HG03135 (cell line): ENCODE results near the gene UBQLNL.

ENCODE experiments used
- ATAC-seq: cut with Tn5 transposase; IDR thresholded peaks from one replicate; pipeline ENCODE4 v1.9.1; 2021; ENCODE audit warnings: mild to moderate bottlenecking, moderate library complexity; ENCODE audit not compliant: unreplicated experiment

UBQLNL gene, protein sequence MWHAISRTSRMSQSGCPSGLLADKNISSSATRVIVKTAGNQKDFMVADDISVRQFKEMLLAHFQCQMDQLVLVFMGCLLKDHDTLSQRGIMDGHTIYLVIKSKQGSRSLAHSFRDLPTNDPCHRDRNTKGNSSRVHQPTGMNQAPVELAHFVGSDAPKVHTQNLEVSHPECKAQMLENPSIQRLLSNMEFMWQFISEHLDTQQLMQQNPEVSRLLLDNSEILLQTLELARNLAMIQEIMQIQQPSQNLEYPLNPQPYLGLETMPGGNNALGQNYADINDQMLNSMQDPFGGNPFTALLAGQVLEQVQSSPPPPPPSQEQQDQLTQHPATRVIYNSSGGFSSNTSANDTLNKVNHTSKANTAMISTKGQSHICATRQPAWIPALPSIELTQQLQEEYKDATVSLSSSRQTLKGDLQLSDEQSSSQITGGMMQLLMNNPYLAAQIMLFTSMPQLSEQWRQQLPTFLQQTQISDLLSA

DNA sequence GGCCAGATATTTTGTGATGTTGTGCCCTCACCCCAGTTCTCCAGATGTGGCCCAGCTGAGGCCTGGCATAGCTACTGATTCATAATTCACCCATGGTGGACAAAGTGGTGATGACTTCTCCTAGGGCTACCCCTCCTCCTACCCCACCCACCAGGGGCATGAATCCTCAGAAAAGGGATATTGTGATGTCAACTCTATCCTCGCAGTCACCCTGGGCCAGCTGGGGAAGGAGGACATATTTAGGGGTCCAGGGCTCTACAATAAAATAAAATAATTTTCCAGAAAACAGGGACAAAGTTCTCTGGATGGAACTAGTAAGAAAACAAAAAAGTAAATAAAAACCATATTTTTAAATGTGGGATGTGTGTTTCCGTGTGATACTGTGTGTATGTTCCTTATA, at the start of gene UBQLNL:
TSS of gene UBQLNL (minus strand) at position 101 of the 400 bp plus-strand sequence. CDS start 258 bp downstream, outside the sequence.
- no peak for ATAC-seq

DNA sequence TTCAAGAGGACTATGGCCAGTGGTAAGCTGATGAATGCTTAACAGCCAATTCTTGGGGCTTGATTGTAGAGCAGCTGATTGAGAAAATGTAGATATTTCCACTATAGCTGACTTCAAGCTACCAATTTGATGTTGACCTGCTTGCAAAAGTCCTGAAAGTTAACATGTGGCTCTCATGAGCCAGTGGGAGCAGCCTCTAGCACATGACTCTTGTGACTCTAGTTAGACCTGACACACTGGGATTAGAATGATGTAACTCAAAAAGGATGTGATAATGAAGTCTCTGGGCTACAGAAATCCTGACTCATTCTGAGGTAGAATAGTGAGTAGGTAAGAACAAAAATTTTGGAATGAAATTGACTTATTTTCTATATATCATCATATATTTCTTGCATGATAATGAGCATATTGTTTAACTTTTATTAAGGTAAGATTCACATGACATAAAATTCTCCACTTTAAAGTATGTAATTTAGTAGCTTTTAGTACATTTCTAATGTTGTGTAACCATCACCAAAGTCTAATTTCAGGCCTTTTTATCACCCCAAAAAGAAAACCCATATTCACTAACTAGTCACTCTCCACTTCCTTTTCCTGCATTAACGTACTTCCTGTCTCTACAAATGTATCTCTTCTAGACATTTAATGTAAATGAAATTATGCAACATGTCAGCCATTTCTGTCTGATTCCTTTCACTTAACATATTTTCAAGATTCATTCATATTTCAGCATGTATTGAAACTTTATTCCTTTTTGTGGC, 47.9 kb upstream of the UBQLNL start:
- ATAC-seq: no peak

DNA sequence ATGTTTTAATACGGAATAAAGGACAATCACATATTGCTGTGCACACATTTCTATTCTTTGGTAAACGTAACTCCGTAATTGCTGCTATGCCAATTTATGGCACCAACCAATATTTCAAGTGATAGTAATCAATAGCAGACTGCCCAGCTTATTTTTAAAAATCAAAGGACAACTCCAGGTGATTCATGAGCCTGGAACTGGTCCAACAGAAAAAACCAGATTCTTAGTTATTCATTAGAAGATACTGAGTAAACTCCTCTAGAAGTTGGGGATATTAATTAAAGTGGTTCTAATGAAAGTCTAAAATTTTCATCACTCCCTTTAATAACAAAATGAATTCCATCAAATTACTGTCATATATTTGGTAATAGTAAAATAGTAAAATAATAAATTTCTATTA, 41.3 kb upstream of the UBQLNL start:
- ATAC-seq: no peak

DNA sequence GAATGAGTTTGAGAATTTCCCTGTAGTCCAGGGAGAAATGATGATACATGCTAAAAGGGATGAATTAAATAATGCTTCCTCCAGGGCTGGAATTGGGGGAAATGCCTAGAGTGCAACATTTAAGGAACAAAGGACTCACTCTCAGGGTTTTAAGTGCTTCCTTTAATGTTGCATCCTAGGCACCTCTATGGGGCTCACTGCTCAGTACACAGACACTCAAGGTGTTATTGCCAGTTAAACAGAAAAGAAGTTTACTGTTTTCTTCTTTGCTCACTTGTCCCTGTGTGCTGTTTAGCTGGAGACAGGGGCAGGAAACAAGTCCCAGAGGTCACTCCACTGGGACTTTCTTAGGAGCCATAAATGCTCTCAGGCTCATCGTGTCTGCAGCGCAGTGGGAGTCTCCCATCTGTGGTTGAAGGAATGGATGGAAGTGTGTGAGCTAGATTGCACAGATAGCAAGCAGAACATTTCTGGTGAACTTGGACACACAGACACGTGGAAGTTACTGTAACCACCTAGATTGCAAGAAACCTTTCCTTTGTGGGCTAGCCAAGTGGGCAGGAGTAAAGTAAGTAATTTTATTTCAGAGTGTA, 40.2 kb upstream of the UBQLNL start:
- ATAC-seq: no peak

DNA sequence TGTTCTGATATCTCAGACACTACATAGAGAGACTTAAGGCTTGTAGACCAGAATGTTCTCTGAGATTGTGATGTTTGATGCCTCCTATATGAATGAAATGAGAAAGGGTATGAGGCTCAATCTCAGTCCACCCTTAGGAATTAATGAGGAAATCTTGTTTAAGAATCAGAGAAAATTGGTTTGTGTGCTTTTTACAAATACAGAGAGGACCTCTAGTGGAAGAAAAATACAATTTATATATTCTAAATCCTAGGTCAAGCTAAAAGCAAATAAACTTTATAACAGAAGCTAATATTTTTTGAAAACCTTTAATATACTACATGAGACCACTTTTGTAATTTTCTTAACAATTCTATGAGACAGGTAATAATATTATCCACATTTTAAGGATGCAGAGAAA, 36.8 kb upstream of the UBQLNL start:
- no peak for ATAC-seq

DNA sequence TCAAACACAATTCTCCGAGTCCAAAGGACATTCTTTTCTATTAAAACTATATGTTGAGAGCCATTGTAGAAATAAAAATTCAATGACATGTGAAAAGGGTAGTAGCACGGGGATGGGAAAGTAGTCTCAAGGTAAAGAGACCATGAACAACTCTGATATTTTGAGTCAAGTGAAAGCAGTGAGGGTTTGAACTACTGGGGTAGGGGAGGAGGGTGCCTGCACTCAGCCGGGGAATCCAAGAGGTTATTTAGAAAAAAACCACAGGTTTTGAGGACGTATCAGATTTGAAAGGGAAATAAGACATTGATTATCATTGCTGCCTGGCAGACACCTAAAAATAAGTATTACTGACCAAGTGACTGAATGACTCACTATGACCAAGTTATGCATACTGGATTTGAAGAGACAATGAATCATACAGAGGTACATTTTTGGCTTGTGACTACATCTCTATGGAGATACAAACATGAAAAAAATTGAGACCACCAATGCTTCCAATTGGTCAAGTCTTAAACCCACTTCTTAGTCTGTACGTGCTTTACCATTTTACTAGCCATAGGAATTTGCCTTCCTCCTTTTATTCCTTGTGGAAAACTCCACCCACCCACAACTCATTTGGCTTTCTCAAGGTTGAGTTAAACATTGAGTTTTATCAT, 34.1 kb upstream of the UBQLNL start:
- peak; percentile 57 for ATAC-seq

DNA sequence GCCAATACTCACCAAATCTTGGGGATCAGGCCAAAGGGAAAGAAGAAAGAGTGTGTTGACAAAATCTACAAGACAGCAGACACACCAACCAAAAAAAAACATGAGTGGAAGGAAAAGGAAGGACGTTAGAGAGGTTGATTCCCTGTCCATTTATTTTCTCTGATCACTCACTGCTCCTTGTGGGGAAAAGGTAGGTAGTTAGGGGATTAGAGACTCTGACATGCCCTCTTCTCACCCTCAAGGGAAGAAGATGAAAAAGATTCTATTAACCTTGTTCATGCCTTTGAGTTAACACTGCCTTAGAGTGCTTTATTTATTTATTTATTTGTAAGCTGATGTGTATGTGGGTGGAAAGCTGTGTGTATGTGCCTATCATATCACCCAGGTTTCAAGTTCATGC, 31.9 kb upstream of the UBQLNL start, which contains the start of gene OR52H1:
TSS of gene OR52H1 (minus strand) at position 101 of the 400 bp plus-strand sequence. CDS start 3,035 bp downstream, outside the sequence.
- ATAC-seq: no peak

DNA sequence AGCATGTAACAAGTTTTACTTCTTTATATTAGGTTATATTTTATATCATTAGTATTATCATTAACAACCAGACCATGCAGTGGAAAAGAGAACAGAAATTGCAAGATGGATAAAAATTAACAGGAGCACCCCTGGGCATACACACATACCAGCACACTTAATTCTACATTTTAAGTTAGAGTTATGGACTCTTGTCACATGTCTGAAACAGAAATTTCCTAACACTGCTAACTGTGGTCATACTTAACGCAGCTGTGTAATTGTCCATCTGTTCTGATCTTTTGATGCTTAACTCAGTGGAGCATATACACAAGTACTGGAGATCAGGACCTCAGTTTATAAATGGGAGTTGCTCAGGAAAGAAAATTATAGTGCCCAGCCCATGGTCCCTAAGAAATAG, 31.5 kb upstream of the UBQLNL start:
- ATAC-seq: peak; percentile 63

DNA sequence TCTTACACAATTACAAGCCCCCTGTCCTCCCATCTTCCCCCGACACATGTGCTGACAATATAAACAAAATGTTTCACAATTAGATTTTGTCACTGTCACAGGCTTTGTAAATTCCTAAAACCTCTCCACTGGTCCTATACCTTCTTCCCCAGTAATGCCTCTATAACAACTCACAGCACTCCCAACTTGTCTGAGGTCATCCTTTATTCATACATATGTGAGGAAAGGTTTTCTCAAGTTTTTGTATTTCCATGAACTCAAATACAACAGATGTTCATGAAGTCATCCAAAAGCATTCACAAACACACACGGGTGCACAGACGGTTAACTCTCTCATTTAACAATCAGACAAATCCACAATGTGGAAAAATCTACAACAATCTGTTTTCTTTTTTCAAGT, 30.0 kb upstream of the UBQLNL start:
- ATAC-seq: no peak

DNA sequence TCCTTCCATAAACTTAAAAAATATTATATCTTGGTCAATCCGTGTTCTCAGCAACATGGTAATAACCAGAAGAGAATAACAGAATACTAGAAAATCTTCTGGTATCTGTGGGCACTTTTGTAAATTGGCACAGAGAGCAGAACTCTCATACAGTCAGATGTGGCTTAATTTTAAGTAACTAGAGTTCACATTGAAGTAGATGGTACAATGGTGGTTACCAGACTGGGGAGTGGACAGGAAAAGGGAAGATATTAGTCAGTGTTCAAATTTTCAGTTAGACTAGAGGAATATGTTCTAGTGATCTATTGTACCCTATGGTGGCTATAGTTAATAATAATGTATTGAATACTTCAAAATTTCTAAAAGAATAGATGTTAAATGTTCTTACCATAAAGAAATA, 24.9 kb upstream of the UBQLNL start:
- no peak for ATAC-seq

DNA sequence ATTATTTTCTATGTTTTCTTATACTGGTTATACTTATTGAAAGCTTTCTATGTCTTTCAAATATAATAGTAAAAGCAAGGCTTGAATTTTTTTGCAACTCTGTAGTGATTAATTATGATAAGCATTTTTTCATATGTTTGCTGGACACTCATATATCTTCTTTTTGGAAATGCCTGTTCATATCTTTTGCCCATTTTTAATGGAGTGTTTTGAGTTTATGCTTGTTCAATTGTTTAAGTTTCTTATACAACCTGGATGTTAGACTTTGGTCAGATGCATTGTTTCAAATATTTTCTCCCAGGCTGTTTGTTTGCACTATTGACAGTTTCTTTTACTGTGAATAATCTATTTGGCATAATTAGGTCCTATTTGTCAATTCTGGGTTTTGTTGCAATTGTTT, 20.0 kb upstream of the UBQLNL start:
- no peak for ATAC-seq

DNA sequence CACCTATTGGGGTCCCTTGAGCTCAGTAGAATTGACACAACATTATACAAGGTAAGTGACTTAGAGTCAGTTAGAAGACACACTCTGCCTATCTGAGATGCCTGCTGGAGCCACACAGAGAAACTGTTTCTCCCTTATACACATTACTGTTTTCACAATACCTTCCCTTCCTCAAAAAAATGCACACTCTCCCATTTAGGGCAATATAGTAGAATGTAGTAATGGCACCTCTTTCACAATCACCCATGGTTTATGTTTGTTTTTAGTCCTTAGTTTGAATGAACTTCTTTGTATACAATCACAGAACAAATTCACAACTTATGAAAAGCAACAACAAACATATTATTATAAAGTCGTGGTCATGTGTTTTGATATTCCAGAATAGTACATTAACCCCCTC, 17.5 kb upstream of the UBQLNL start:
- ATAC-seq: no peak

DNA sequence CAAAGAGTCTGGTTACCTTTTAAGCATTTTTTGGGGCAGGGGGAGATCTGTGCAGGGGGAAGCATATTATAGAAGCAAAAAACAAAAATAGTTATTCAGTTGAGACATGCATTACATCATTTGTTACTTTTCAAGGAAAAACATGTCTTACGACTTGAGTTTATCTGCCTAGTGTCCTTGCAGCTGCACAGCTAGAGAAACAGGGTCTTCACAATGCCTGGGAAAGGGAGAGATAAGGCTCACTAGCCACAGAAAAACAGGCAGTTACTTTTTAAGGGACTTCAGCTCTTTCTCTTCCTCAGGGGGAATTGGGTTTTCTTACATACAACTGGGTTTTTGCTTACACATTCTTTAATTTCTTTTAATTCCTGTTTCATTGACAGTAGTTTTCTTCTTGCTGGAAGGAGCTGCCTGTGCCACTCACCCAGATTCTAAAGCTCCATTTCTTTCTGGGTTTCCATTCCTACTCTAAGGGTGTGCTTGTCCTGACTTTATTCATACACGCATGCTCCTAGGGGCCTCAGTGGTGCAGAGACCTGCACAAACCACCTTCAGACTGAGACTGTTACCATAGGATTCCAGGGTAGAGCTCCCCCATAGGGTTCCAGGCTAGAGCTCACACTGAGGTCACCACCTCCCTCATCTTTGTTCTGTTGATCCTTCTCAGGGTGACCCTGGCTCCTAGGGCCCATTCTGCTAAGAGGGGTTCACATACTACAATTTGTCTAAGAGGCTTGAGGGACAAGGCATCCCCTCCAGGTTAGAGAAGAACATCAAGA, 14.7 kb upstream of the UBQLNL start:
- no peak for ATAC-seq

DNA sequence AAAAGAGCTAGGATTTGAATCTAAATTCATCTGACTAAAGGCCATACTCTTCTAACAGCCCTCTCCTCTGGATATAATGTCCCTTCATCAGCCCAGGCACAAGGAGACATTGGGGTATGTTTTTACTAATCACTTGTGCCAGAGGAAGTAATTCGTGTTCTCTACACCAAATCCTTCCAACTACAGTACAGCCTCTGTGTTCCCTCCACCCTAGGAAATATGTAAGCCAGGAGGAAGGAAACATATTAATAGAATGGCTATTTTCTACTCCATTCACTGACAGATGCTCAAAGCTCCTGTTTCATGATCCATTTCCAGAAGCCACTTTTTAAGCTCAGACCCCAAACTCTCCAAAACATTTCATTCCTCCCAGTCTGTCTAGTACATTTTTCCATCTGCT, 12.0 kb upstream of the UBQLNL start:
- ATAC-seq: no peak

DNA sequence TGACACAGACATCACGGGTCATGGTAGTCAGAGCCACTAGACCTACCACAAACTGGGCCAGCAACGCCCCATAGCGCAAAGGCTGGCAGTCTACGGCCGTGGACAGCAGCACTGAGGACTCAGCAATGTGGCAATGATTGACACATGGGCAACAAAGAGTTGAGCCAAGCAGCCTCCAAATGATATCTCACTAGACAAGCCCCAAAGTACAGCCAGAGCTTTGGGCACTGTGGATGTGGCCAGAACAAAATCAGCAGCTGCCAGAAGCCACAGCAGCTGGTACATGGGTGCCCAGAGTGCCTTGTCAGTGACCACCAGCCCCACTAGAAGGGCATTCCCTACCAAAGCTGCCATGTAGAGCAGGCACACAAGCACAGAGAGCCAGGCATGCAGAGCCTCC, 11.2 kb upstream of the UBQLNL start:
- ATAC-seq: no peak

DNA sequence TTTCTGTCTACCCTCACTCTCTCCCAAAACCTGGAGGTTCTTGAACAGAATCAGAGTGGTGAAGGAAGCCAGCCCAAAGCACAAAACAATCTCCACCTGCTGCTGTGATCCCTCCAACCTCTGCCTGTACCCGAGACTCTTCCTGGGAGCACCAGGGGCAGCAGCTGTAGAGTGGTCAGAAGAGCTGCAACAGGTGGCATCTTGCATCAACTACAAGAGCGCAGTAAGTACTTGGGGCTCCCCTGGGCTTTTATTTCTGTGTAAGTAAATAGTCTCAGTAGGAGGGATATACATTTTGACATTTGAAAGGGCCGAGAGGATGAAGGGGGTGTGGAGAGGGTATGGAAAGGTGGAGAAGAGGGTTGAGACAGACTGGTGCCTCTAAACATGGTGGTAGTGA, 8.3 kb upstream of the UBQLNL start:
- ATAC-seq: no peak

DNA sequence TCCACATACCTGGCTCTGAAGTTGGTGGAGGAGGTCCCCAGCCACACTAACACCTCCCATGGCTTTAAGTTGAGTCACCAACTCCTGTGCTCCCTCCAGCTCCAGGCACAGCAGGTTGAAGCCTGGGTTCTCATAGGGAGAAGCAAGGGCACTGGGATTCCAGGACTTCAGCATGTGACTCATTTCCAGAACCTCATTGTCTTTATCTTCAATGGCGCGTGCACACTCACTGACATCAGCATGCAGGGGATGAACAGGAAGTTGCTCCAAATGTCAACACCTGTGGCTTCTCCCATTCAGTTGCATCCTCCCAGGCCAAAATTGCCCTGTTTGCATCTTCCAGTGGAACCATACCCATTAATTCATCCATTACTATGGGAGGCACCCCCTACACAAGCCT, 5.8 kb upstream of the UBQLNL start:
- ATAC-seq: no peak

DNA sequence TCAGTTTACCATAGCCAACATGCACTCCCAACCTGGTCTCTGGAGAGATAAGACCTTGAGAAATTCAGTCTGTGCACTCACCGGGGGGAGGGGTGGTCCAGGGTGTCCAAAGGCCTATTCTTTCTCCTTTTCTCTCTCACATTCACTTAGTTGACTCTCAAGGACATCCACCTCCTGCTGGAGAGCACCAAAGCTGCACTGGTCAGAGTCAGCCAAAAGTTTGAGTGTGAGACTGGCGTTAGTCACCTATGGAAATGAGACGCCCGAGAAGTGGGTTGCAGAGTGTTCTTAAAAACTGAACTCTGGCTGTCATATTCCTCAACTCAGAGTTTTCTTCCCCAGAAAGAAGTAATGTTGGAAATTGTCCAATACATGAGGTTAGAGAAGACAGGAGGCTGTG, 5.0 kb upstream of the UBQLNL start:
- ATAC-seq: no peak

DNA sequence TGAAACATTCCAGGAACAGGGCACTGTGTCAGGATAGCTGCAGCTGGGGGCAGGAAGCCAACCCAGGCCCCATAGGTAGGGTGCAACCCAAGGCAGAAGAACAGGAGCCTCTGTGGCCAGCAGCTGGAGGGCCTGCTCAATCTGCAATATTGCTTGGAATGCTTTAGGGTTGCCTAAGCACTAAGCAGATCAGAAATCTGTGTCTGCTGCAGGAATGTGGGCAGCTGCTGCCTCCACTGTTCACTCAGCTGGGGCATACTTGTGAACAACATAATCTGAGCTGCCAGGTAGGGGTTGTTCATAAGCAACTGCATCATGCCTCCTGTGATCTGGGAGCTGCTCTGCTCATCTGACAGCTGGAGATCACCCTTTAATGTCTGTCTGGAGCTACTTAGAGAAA, 1.7 kb downstream of the UBQLNL start:
- no peak for ATAC-seq

DNA sequence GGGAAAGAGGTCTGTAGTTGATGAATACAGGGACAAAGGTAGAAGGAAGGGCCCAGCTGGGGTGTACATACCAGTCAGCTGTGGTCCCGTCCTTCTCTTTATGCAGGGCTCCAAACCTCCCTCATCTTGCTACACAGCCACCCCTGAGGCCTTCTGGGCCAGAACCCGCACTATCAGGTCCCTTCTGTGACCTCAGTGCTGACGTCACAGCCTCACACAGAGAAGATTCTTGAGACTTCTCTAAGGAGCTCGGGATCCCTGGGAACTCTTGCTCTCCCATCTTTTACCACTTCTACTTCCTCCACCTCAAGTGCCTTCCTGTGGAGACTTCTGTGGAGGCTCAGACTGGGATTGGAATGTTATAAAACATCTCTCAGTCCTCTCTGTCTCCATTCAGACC, 6.7 kb downstream of the UBQLNL start, which contains the start of gene UBQLN3:
TSS of gene UBQLN3 (minus strand) at position 155 of the 400 bp plus-strand sequence. CDS start 399 bp downstream, outside the sequence.
- no peak for ATAC-seq
